Liver (tissue), 9 donors: ENCODE measurements around the gene PCYOX1L. TPM values are rescaled to one million over a fixed set of nuclear protein-coding genes. Genes with fewer than 3 reads are reported as not detected.

Source experiments
- DNase-seq: peaks from one replicate; pipeline ENCODE4 v3.0.0-alpha.2; 2017; ENCODE audit warnings: low spot score
- H3K27ac ChIP-seq, 2 donors: one replicate each; pipeline ENCODE4 v1.7.0; 2013; ENCODE audit warnings: inconsistent platforms in 2 of 2, low read length in 2 of 2, control low read depth in 1 of 2, low read depth in 1 of 2, mild to moderate bottlenecking in 1 of 2
- H3K27me3 ChIP-seq, 4 donors: one replicate each; pipeline versions ENCODE4 v1.6.1 to v1.7.0; 2013; ENCODE audit warnings: low read length in 3 of 4, inconsistent platforms in 1 of 4, mild to moderate bottlenecking in 1 of 4, moderate library complexity in 1 of 4; ENCODE audit not compliant: control insufficient read depth in 4 of 4, insufficient read depth in 4 of 4
- H3K36me3 ChIP-seq, 4 donors: one replicate each; pipeline versions ENCODE4 v1.6.1 to v1.7.0; 2013; ENCODE audit warnings: low read length in 3 of 4, mild to moderate bottlenecking in 3 of 4, low read depth in 1 of 4, moderate library complexity in 1 of 4; ENCODE audit not compliant: control insufficient read depth in 4 of 4, insufficient read depth in 3 of 4
- H3K4me1 ChIP-seq, 4 donors: one replicate each; pipeline versions ENCODE4 v1.6.1 to v1.7.0; 2013; ENCODE audit warnings: low read length in 3 of 4, mild to moderate bottlenecking in 3 of 4, moderate library complexity in 1 of 4; ENCODE audit not compliant: control insufficient read depth in 4 of 4, insufficient read depth in 4 of 4
- H3K4me3 ChIP-seq, 3 donors: one replicate each; pipeline versions ENCODE4 v1.6.1 to v1.7.0; 2013; ENCODE audit warnings: low read length in 3 of 3, control low read depth in 1 of 3, low read depth in 1 of 3, mild to moderate bottlenecking in 1 of 3
- H3K9ac ChIP-seq, 2 donors: one replicate each; pipeline ENCODE4 v1.7.0; 2013; ENCODE audit warnings: low read length in 2 of 2, mild to moderate bottlenecking in 2 of 2, moderate library complexity in 2 of 2, control low read depth in 1 of 2, low read depth in 1 of 2
- H3K9me3 ChIP-seq, 4 donors: one replicate each; pipeline versions ENCODE4 v1.6.1 to v1.7.0; 2013; ENCODE audit warnings: low read length in 3 of 4; ENCODE audit not compliant: control insufficient read depth in 4 of 4
- FOXA1 ChIP-seq: IDR thresholded peaks from 2 replicates; pipeline ENCODE4 v1.6.1; 2016; ENCODE audit warnings: antibody characterized with exemption
- FOXA2 ChIP-seq: IDR thresholded peaks from 2 replicates; pipeline ENCODE4 v1.6.1; 2016; ENCODE audit warnings: antibody characterized with exemption
- GABPA ChIP-seq, 2 donors: IDR thresholded peaks in 1 of 2; conservative IDR thresholded peaks in 1 of 2; 2 replicates each; pipeline ENCODE4 v1.6.1; 2016; ENCODE audit warnings: antibody characterized with exemption in 2 of 2, mild to moderate bottlenecking in 1 of 2, moderate library complexity in 1 of 2
- HNF4A ChIP-seq, 2 donors: conservative IDR thresholded peaks; 2 replicates each; pipeline ENCODE4 v1.6.1; 2016; ENCODE audit warnings: antibody characterized with exemption in 2 of 2, mild to moderate bottlenecking in 2 of 2
- HNF4G ChIP-seq: IDR thresholded peaks from 2 replicates; pipeline ENCODE4 v1.6.1; 2016; ENCODE audit warnings: antibody characterized with exemption
- JUND ChIP-seq, 2 donors: IDR thresholded peaks; 2 replicates each; pipeline ENCODE4 v1.6.1; 2016; ENCODE audit warnings: antibody characterized with exemption in 2 of 2
- NR2F2 ChIP-seq: IDR thresholded peaks from 2 replicates; pipeline ENCODE4 v1.6.1; 2016; ENCODE audit warnings: antibody characterized with exemption
- RAD21 ChIP-seq, 2 donors: IDR thresholded peaks; 2 replicates each; pipeline ENCODE4 v1.6.1; 2016; ENCODE audit warnings: antibody characterized with exemption in 2 of 2, mild to moderate bottlenecking in 2 of 2
- RXRA ChIP-seq, 2 donors: IDR thresholded peaks; 2 replicates each; pipeline ENCODE4 v1.6.1; 2017 to 2018; ENCODE audit warnings: antibody characterized with exemption in 2 of 2, mild to moderate bottlenecking in 1 of 2
- SP1 ChIP-seq: IDR thresholded peaks from 2 replicates; pipeline ENCODE4 v1.6.1; 2018; ENCODE audit warnings: antibody characterized with exemption, mild to moderate bottlenecking
- YY1 ChIP-seq: IDR thresholded peaks from 2 replicates; pipeline ENCODE4 v1.6.1; 2016; ENCODE audit warnings: antibody characterized with exemption, mild to moderate bottlenecking
- WGBS: extraction: QIAGEN DNeasy Blood & Tissue Kit; methylation state at CpG from one replicate; pipeline ENCODE4 v1.1.7; 2013; 5-methylcytosine and 5-hydroxymethylcytosine counted together
- polyA plus RNA-seq, 2 donors: library from polyadenylated mRNA; stranded (reverse) in 1 of 2; unstranded in 1 of 2; fragments of 200-250 nt in 1 of 2; fragments of >200 nt in 1 of 2; fragmentation: Nextera tagmentation in 1 of 2; extraction: Ambion mirVana in 1 of 2; gene quantifications; one replicate each; pipeline versions ENCODE4 v1.2.1 to v1.2.3, GENCODE V29; 2013 to 2015
- total RNA-seq, 2 donors: library from RNA; depleted of rRNA; stranded (reverse); fragments of >200 nt; gene quantifications; one replicate each; pipeline ENCODE4 v1.2.3, GENCODE V29; 2014
- TF ChIP-seq, protein P1 (sequence below): IDR thresholded peaks from 2 replicates; pipeline ENCODE4 v1.6.1; 2016; ENCODE audit warnings: antibody characterized with exemption
- TF ChIP-seq, protein P2 (sequence below): fragments of 150-350 bp; IDR thresholded peaks from 2 replicates; pipeline ENCODE4 v1.5.1; 2017; ENCODE audit warnings: improper control_type of control experiment, low read depth, low read length; ENCODE audit not compliant: missing input control
- TF ChIP-seq, protein P3 (sequence below): IDR thresholded peaks from 2 replicates; pipeline ENCODE4 v1.6.1; 2016; ENCODE audit warnings: antibody characterized with exemption
- TF ChIP-seq, protein P4 (sequence below): IDR thresholded peaks from 2 replicates; pipeline ENCODE4 v1.6.1; 2016; ENCODE audit warnings: antibody characterized with exemption
- TF ChIP-seq, protein P5 (sequence below): IDR thresholded peaks from 2 replicates; pipeline ENCODE4 v1.6.1; 2016; ENCODE audit warnings: antibody characterized with exemption, mild to moderate bottlenecking
- donor health status: healthy.
- donor health status: healthy.
- donor health status: healthy.
- donor health status: healthy.
- donor health status: healthy.

The PCYOX1L gene
- total and polyA plus RNA-seq, 4 donors: 0.47 to 4.4 (median 1.1) TPM

DNA sequence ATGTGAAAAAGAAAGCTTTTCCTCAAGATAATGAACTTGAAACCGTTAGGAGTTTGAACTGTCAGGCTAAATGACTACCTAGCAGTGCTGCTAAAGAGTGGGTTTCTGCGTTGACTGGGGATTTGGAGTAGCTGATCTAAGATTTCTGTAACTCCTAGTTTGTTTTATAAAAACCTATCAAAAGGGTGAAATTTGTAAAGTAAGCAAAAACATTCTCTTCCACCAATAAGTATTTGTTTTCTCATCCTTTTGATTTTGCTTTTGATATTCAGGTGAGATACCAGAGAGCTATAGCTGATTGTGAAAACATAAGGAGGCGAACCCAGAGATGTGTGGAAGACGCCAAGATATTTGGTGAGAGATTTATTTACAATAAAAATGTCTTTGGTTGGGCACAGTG lies 8.5 kb upstream of the PCYOX1L start:
- H3K9me3 ChIP-seq: no peaks in the 10 kb centered on the region
- no peak overlapping the region for H3K27ac ChIP-seq
- no peak for DNase-seq
- peaks cover 6 to 49% (median 43%) of the 10 kb centered on the region in 4 donors for H3K36me3 ChIP-seq
- H3K4me3 ChIP-seq: no peak overlapping the region
- peaks cover 2 to 19% (median 13%) of the 10 kb centered on the region in 4 donors for H3K4me1 ChIP-seq
- TF ChIP-seq HNF4A (conservative IDR thresholded peaks at IDR 0.05): no peak
- no peak for TF ChIP-seq YY1
- TF ChIP-seq FOXA1: no peak
- TF ChIP-seq, protein P1, sequence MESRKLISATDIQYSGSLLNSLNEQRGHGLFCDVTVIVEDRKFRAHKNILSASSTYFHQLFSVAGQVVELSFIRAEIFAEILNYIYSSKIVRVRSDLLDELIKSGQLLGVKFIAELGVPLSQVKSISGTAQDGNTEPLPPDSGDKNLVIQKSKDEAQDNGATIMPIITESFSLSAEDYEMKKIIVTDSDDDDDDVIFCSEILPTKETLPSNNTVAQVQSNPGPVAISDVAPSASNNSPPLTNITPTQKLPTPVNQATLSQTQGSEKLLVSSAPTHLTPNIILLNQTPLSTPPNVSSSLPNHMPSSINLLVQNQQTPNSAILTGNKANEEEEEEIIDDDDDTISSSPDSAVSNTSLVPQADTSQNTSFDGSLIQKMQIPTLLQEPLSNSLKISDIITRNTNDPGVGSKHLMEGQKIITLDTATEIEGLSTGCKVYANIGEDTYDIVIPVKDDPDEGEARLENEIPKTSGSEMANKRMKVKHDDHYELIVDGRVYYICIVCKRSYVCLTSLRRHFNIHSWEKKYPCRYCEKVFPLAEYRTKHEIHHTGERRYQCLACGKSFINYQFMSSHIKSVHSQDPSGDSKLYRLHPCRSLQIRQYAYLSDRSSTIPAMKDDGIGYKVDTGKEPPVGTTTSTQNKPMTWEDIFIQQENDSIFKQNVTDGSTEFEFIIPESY: no peak
- no peak for TF ChIP-seq GABPA (IDR thresholded peaks at IDR 0.05 in 1 of 2, conservative IDR thresholded peaks at IDR 0.05 in 1 of 2)
- no peak for TF ChIP-seq RAD21 (IDR thresholded peaks at IDR 0.05)
- TF ChIP-seq, protein P2, sequence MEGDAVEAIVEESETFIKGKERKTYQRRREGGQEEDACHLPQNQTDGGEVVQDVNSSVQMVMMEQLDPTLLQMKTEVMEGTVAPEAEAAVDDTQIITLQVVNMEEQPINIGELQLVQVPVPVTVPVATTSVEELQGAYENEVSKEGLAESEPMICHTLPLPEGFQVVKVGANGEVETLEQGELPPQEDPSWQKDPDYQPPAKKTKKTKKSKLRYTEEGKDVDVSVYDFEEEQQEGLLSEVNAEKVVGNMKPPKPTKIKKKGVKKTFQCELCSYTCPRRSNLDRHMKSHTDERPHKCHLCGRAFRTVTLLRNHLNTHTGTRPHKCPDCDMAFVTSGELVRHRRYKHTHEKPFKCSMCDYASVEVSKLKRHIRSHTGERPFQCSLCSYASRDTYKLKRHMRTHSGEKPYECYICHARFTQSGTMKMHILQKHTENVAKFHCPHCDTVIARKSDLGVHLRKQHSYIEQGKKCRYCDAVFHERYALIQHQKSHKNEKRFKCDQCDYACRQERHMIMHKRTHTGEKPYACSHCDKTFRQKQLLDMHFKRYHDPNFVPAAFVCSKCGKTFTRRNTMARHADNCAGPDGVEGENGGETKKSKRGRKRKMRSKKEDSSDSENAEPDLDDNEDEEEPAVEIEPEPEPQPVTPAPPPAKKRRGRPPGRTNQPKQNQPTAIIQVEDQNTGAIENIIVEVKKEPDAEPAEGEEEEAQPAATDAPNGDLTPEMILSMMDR: no peak
- TF ChIP-seq JUND (IDR thresholded peaks at IDR 0.05): no peak
- TF ChIP-seq RXRA (IDR thresholded peaks at IDR 0.05): no peak
- TF ChIP-seq, protein P3, sequence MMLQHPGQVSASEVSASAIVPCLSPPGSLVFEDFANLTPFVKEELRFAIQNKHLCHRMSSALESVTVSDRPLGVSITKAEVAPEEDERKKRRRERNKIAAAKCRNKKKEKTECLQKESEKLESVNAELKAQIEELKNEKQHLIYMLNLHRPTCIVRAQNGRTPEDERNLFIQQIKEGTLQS: no peak
- TF ChIP-seq, protein P4, sequence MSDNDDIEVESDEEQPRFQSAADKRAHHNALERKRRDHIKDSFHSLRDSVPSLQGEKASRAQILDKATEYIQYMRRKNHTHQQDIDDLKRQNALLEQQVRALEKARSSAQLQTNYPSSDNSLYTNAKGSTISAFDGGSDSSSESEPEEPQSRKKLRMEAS: no peak
- no peaks in the 10 kb centered on the region for H3K27me3 ChIP-seq
- H3K9ac ChIP-seq: no peak overlapping the region
- 91% methylated on average over 4 of the region's 4 CpGs for WGBS

DNA sequence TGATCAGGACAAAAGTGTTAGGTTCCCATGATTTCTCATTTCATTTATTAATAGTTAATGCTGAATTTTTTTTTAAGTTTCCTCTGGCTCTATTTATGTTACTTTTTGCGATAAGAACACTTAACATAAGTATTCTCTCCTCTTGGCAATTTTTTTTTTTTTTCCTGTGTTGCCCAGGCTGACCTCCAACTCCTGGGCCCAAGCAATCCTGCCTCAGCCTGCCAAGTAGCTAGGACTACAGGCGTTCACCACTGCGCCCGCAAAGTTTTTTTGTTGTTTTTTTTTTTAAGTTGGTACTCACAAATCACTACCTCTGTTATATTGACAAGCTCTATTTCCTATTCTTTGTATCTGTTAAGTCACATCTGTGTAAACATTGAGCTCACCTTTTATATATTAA lies 5.7 kb upstream of the PCYOX1L start:
- WGBS: 90% methylated on average over 4 of the region's 4 CpGs
- Histone ChIP-seq H3K4me3 (no peak overlapping the region), H3K27me3 (no peaks in the 10 kb centered on the region), H3K4me1 (peaks cover 0 to under 1% (median 0%) of the 10 kb centered on the region in 4 donors), H3K9ac (no peak overlapping the region), H3K27ac (no peak overlapping the region), H3K36me3 (peaks cover 6 to 51% (median 43%) of the 10 kb centered on the region in 4 donors), H3K9me3 (no peaks in the 10 kb centered on the region)
- DNase-seq: no peak
- TF ChIP-seq, protein P2: no peak
- TF ChIP-seq HNF4A (conservative IDR thresholded peaks at IDR 0.05) (no peak), FOXA1 (no peak), SP1 (no peak), GABPA (IDR thresholded peaks at IDR 0.05 in 1 of 2, conservative IDR thresholded peaks at IDR 0.05 in 1 of 2) (no peak), JUND (IDR thresholded peaks at IDR 0.05) (no peak), NR2F2 (no peak), HNF4G (no peak), RAD21 (IDR thresholded peaks at IDR 0.05) (no peak), FOXA2 (no peak), YY1 (no peak)
- TF ChIP-seq, protein P3: no peak
- TF ChIP-seq, protein P1: no peak
- TF ChIP-seq, protein P4: no peak
- TF ChIP-seq, protein P5, sequence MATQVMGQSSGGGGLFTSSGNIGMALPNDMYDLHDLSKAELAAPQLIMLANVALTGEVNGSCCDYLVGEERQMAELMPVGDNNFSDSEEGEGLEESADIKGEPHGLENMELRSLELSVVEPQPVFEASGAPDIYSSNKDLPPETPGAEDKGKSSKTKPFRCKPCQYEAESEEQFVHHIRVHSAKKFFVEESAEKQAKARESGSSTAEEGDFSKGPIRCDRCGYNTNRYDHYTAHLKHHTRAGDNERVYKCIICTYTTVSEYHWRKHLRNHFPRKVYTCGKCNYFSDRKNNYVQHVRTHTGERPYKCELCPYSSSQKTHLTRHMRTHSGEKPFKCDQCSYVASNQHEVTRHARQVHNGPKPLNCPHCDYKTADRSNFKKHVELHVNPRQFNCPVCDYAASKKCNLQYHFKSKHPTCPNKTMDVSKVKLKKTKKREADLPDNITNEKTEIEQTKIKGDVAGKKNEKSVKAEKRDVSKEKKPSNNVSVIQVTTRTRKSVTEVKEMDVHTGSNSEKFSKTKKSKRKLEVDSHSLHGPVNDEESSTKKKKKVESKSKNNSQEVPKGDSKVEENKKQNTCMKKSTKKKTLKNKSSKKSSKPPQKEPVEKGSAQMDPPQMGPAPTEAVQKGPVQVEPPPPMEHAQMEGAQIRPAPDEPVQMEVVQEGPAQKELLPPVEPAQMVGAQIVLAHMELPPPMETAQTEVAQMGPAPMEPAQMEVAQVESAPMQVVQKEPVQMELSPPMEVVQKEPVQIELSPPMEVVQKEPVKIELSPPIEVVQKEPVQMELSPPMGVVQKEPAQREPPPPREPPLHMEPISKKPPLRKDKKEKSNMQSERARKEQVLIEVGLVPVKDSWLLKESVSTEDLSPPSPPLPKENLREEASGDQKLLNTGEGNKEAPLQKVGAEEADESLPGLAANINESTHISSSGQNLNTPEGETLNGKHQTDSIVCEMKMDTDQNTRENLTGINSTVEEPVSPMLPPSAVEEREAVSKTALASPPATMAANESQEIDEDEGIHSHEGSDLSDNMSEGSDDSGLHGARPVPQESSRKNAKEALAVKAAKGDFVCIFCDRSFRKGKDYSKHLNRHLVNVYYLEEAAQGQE: no peak
